Nephron (organoid): ENCODE data around the gene PGR.

ENCODE experiments used
- H3K27ac Mint-ChIP-seq, 3 experiments: 2 replicates each; pipeline ENCODE4 v1.8.0; 2020; ENCODE audit warnings: mixed read lengths in 3 of 3, mild to moderate bottlenecking in 2 of 3, moderate library complexity in 1 of 3
- H3K27me3 Mint-ChIP-seq: 2 replicates; pipeline ENCODE4 v1.8.0; 2021; ENCODE audit warnings: low read depth, mild to moderate bottlenecking, moderate library complexity, mixed read lengths
- H3K36me3 Mint-ChIP-seq: 2 replicates; pipeline ENCODE4 v1.8.0; 2020; ENCODE audit warnings: low read depth, mixed read lengths
- H3K4me1 Mint-ChIP-seq: 2 replicates; pipeline ENCODE4 v1.8.0; 2020; ENCODE audit warnings: mixed read lengths
- H3K4me3 Mint-ChIP-seq, 3 experiments: 2 replicates each; pipeline ENCODE4 v1.8.0; 2020; ENCODE audit warnings: mild to moderate bottlenecking in 3 of 3, mixed read lengths in 3 of 3, moderate library complexity in 2 of 3
- H3K9me3 Mint-ChIP-seq: 2 replicates; pipeline ENCODE4 v1.8.0; 2020; ENCODE audit warnings: mixed read lengths
- TF ChIP-seq, protein P1 (sequence below), 3 experiments: fragments of 200-600 bp; sonication (generic); IDR thresholded peaks; one replicate each; pipeline ENCODE4 v1.5.0; 2021; ENCODE audit warnings: antibody characterized with exemption in 3 of 3; ENCODE audit not compliant: unreplicated experiment in 3 of 3

The PGR gene

GRCh38 chr11:101126551-101127196 lies 2.9 kb downstream of the PGR start:
- H3K27ac Mint-ChIP-seq, result no peak overlapping the region
- peaks cover 90% of the 10 kb centered on the region for H3K27me3 Mint-ChIP-seq
- peak overlapping the region; percentile 90 to 92 (median 91) for H3K4me3 Mint-ChIP-seq
- H3K4me1 Mint-ChIP-seq, result peaks cover 13% of the 10 kb centered on the region
- TF ChIP-seq, protein P1, sequence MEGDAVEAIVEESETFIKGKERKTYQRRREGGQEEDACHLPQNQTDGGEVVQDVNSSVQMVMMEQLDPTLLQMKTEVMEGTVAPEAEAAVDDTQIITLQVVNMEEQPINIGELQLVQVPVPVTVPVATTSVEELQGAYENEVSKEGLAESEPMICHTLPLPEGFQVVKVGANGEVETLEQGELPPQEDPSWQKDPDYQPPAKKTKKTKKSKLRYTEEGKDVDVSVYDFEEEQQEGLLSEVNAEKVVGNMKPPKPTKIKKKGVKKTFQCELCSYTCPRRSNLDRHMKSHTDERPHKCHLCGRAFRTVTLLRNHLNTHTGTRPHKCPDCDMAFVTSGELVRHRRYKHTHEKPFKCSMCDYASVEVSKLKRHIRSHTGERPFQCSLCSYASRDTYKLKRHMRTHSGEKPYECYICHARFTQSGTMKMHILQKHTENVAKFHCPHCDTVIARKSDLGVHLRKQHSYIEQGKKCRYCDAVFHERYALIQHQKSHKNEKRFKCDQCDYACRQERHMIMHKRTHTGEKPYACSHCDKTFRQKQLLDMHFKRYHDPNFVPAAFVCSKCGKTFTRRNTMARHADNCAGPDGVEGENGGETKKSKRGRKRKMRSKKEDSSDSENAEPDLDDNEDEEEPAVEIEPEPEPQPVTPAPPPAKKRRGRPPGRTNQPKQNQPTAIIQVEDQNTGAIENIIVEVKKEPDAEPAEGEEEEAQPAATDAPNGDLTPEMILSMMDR (IDR thresholded peaks at IDR 0.05; ENCODE audit: unreplicated experiment in 3 of 3), result no peak
- H3K36me3 Mint-ChIP-seq, result no peaks in the 10 kb centered on the region
- H3K9me3 Mint-ChIP-seq, result no peaks in the 10 kb centered on the region

GRCh38 chr11:101115671-101116160 lies 13.9 kb downstream of the PGR start:
- H3K9me3 Mint-ChIP-seq, result no peaks in the 10 kb centered on the region
- H3K27me3 Mint-ChIP-seq, result no peaks in the 10 kb centered on the region
- no peak overlapping the region for H3K27ac Mint-ChIP-seq
- no peak overlapping the region for H3K4me3 Mint-ChIP-seq
- TF ChIP-seq, protein P1 (IDR thresholded peaks at IDR 0.05; ENCODE audit: unreplicated experiment in 3 of 3), result no peak
- no peaks in the 10 kb centered on the region for H3K36me3 Mint-ChIP-seq
- no peaks in the 10 kb centered on the region for H3K4me1 Mint-ChIP-seq

GRCh38 chr11:101113540-101113939 lies 16.1 kb downstream of the PGR start:
- TF ChIP-seq, protein P1 (IDR thresholded peaks at IDR 0.05; ENCODE audit: unreplicated experiment in 3 of 3), result no peak
- H3K27me3 Mint-ChIP-seq, result no peaks in the 10 kb centered on the region
- no peaks in the 10 kb centered on the region for H3K36me3 Mint-ChIP-seq
- no peak overlapping the region for H3K27ac Mint-ChIP-seq
- H3K4me1 Mint-ChIP-seq, result no peaks in the 10 kb centered on the region
- peaks cover 9% of the 10 kb centered on the region for H3K9me3 Mint-ChIP-seq
- H3K4me3 Mint-ChIP-seq, result no peak overlapping the region

- TF ChIP-seq, protein P1 (IDR thresholded peaks at IDR 0.05; ENCODE audit: unreplicated experiment in 3 of 3), result no peak
- Mint-ChIP-seq H3K9me3 (peaks cover 26% of the 10 kb centered on the region), H3K27ac (no peak overlapping the region), H3K4me1 (no peaks in the 10 kb centered on the region), H3K36me3 (no peaks in the 10 kb centered on the region), H3K4me3 (no peak overlapping the region), H3K27me3 (no peaks in the 10 kb centered on the region)
Measured at GRCh38 chr11:101104716-101105115, 24.9 kb downstream of the PGR start.

DNA sequence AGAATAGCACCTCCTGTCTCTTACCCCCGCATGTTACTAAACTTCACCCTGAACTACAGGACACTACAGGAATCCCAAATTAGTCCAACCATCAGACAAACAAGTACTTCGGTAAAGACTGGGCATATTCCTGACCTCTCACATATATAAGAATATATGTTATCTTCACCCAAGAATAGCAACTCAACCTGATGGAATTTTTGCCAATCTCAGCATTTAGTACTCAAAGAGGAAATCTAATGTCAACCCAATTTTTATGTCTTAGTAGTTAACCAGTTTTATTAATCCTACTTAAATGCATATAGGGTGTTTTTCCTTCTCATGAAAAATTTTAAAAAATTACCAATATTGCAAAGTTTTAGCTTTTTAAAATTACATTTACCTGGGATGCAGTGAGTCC lies 26.2 kb downstream of the PGR start:
- TF ChIP-seq, protein P1 (IDR thresholded peaks at IDR 0.05; ENCODE audit: unreplicated experiment in 3 of 3), result no peak
- Mint-ChIP-seq H3K36me3 (no peaks in the 10 kb centered on the region), H3K4me1 (no peaks in the 10 kb centered on the region), H3K27me3 (no peaks in the 10 kb centered on the region), H3K27ac (no peak overlapping the region), H3K9me3 (peaks cover 20% of the 10 kb centered on the region), H3K4me3 (no peak overlapping the region)

- H3K4me1 Mint-ChIP-seq, result no peaks in the 10 kb centered on the region
- TF ChIP-seq, protein P1 (IDR thresholded peaks at IDR 0.05; ENCODE audit: unreplicated experiment in 3 of 3), result no peak
- no peak overlapping the region for H3K27ac Mint-ChIP-seq
- no peaks in the 10 kb centered on the region for H3K36me3 Mint-ChIP-seq
- H3K27me3 Mint-ChIP-seq, result no peaks in the 10 kb centered on the region
- H3K4me3 Mint-ChIP-seq, result no peak overlapping the region
- peaks cover 8% of the 10 kb centered on the region for H3K9me3 Mint-ChIP-seq
Measured at GRCh38 chr11:101100601-101101000, 29.0 kb downstream of the PGR start.
